ENCODE results near the gene GAS5.

- TF ChIP-seq, protein P1, sequence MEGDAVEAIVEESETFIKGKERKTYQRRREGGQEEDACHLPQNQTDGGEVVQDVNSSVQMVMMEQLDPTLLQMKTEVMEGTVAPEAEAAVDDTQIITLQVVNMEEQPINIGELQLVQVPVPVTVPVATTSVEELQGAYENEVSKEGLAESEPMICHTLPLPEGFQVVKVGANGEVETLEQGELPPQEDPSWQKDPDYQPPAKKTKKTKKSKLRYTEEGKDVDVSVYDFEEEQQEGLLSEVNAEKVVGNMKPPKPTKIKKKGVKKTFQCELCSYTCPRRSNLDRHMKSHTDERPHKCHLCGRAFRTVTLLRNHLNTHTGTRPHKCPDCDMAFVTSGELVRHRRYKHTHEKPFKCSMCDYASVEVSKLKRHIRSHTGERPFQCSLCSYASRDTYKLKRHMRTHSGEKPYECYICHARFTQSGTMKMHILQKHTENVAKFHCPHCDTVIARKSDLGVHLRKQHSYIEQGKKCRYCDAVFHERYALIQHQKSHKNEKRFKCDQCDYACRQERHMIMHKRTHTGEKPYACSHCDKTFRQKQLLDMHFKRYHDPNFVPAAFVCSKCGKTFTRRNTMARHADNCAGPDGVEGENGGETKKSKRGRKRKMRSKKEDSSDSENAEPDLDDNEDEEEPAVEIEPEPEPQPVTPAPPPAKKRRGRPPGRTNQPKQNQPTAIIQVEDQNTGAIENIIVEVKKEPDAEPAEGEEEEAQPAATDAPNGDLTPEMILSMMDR (conservative IDR thresholded peaks at IDR 0.05; ENCODE audit: low read depth in 2 of 2): no peak
- TF ChIP-seq POLR2AphosphoS5 (IDR thresholded peaks at IDR 0.05; ENCODE audit: low read depth): no peak
- no peak for TF ChIP-seq ETS1 (IDR thresholded peaks at IDR 0.05)
- no peak for TF ChIP-seq NANOG (IDR thresholded peaks at IDR 0.05; ENCODE audit: borderline replicate concordance)
Measured at GRCh38 chr1:173917149-173917548, 49.4 kb upstream of the GAS5 start, which contains the start of gene SERPINC1.
